Naive B cell (primary cell): Measurements from ENCODE around the gene VEZT. TPM values are rescaled to one million over a fixed set of nuclear protein-coding genes. Genes with fewer than 3 reads are reported as not detected.
A peak's percentile ranks its signal among the peaks of the same experiment; 100 is the strongest.

Experiments
- ATAC-seq, 2 donors: fragments of 150-1000 bp; cut with Tn5 transposase; 2 replicates each; pipeline ENCODE4 v1.10.0; 2021; ENCODE audit warnings: low read depth in 2 of 2, mild to moderate bottlenecking in 2 of 2, moderate library complexity in 2 of 2
- DNase-seq: peaks from one replicate; pipeline ENCODE4 v3.0.0; 2022
- H3K27ac Mint-ChIP-seq, 6 donors: one replicate each; pipeline ENCODE4 v1.8.0; 2020 to 2022; ENCODE audit warnings: mild to moderate bottlenecking in 6 of 6, mixed read lengths in 6 of 6, moderate library complexity in 5 of 6, inconsistent platforms in 2 of 6
- H3K27me3 Mint-ChIP-seq, 3 donors: one replicate each; pipeline ENCODE4 v1.8.0; 2021 to 2022; ENCODE audit warnings: mixed read lengths in 3 of 3, mild to moderate bottlenecking in 1 of 3
- H3K36me3 Mint-ChIP-seq, 2 donors: one replicate each; pipeline ENCODE4 v1.8.0; 2020 to 2022; ENCODE audit warnings: mixed read lengths in 2 of 2, inconsistent platforms in 1 of 2, mild to moderate bottlenecking in 1 of 2
- H3K4me1 Mint-ChIP-seq, 3 donors: one replicate each; pipeline ENCODE4 v1.8.0; 2020 to 2022; ENCODE audit warnings: mixed read lengths in 3 of 3, inconsistent platforms in 1 of 3, mild to moderate bottlenecking in 1 of 3, moderate library complexity in 1 of 3
- H3K4me3 Mint-ChIP-seq, 8 donors: one replicate each; pipeline ENCODE4 v1.8.0; 2020 to 2022; ENCODE audit warnings: mild to moderate bottlenecking in 8 of 8, mixed read lengths in 8 of 8, moderate library complexity in 8 of 8, inconsistent platforms in 2 of 8
- H3K9me3 Mint-ChIP-seq, 7 donors: one replicate each; pipeline ENCODE4 v1.8.0; 2020 to 2022; ENCODE audit warnings: mixed read lengths in 7 of 7, mild to moderate bottlenecking in 5 of 7, inconsistent platforms in 2 of 7, moderate library complexity in 1 of 7
- polyA plus RNA-seq, 6 donors: library from polyadenylated mRNA; unstranded; fragments of 300-500 nt; fragmentation: Illumina TruSeq; gene quantifications; one replicate each; pipeline ENCODE4 v1.2.3, GENCODE V29; 2021; ENCODE audit warnings: low read depth in 6 of 6

VEZT gene
- polyA plus RNA-seq, 6 donors from 2014 or later = 15.1 to 24.6 (median 20.6) TPM

GRCh38 chr12:95261109-95261508 is 43.5 kb downstream of the VEZT start:
- ATAC-seq (no peak), DNase-seq (no peak)
- Mint-ChIP-seq H3K27ac (no peak overlapping the region), H3K9me3 (no peaks in the 10 kb centered on the region), H3K4me1 (no peaks in the 10 kb centered on the region), H3K36me3 (peaks cover 5 to 23% of the 10 kb centered on the region in 2 donors), H3K27me3 (no peaks in the 10 kb centered on the region), H3K4me3 (no peak overlapping the region)

GRCh38 chr12:95262808-95263207 is 45.2 kb downstream of the VEZT start:
- no peaks in the 10 kb centered on the region for H3K9me3 Mint-ChIP-seq
- H3K4me1 Mint-ChIP-seq = no peaks in the 10 kb centered on the region
- H3K36me3 Mint-ChIP-seq = peaks cover 0 to 18% of the 10 kb centered on the region in 2 donors

GRCh38 chr12:95265765-95266164 is 48.2 kb downstream of the VEZT start:
- ATAC-seq (no peak), DNase-seq (no peak)
- Mint-ChIP-seq H3K27me3 (no peaks in the 10 kb centered on the region), H3K9me3 (no peaks in the 10 kb centered on the region), H3K4me1 (no peaks in the 10 kb centered on the region), H3K36me3 (peaks cover 0 to 23% of the 10 kb centered on the region in 2 donors), H3K27ac (no peak overlapping the region), H3K4me3 (no peak overlapping the region)

More at GRCh38 chr12:95262808-95263207, 45.2 kb downstream of the VEZT start:
- no peak for DNase-seq
- H3K27ac Mint-ChIP-seq = no peak overlapping the region
- no peaks in the 10 kb centered on the region for H3K27me3 Mint-ChIP-seq
- no peak for ATAC-seq
- H3K4me3 Mint-ChIP-seq = no peak overlapping the region

GRCh38 chr12:95266254-95266653 is 48.6 kb downstream of the VEZT start:
- Mint-ChIP-seq H3K27ac (no peak overlapping the region), H3K4me3 (no peak overlapping the region), H3K4me1 (no peaks in the 10 kb centered on the region), H3K9me3 (no peaks in the 10 kb centered on the region), H3K27me3 (no peaks in the 10 kb centered on the region), H3K36me3 (peaks cover 0 to 23% of the 10 kb centered on the region in 2 donors)
- DNase-seq (no peak), ATAC-seq (no peak)

GRCh38 chr12:95269892-95270291 is 52.3 kb downstream of the VEZT start:
- ATAC-seq (no peak), DNase-seq (no peak)
- H3K4me3 Mint-ChIP-seq = no peak overlapping the region

GRCh38 chr12:95271465-95271864 is 53.9 kb downstream of the VEZT start:
- H3K27me3 Mint-ChIP-seq = no peaks in the 10 kb centered on the region
- ATAC-seq (no peak), DNase-seq (no peak)
- no peaks in the 10 kb centered on the region for H3K9me3 Mint-ChIP-seq
- H3K4me3 Mint-ChIP-seq = no peak overlapping the region
- H3K27ac Mint-ChIP-seq = peak overlapping the region in 1 of 6 donors; percentile 2
- no peaks in the 10 kb centered on the region for H3K4me1 Mint-ChIP-seq
- H3K36me3 Mint-ChIP-seq = peaks cover 0 to 26% of the 10 kb centered on the region in 2 donors

More at GRCh38 chr12:95269892-95270291, 52.3 kb downstream of the VEZT start:
- no peaks in the 10 kb centered on the region for H3K4me1 Mint-ChIP-seq
- H3K27me3 Mint-ChIP-seq = no peaks in the 10 kb centered on the region
- H3K27ac Mint-ChIP-seq = no peak overlapping the region
- H3K36me3 Mint-ChIP-seq = peaks cover 0 to 21% of the 10 kb centered on the region in 2 donors
- no peaks in the 10 kb centered on the region for H3K9me3 Mint-ChIP-seq

- no peak for ATAC-seq
- Mint-ChIP-seq H3K4me1 (peaks cover 0 to 5% (median 0%) of the 10 kb centered on the region in 3 donors), H3K27ac (no peak overlapping the region), H3K36me3 (peaks cover 13 to 36% of the 10 kb centered on the region in 2 donors), H3K4me3 (no peak overlapping the region), H3K9me3 (no peaks in the 10 kb centered on the region), H3K27me3 (no peaks in the 10 kb centered on the region)
- no peak for DNase-seq
Observed at GRCh38 chr12:95277139-95277538, 59.5 kb downstream of the VEZT start.

GRCh38 chr12:95279856-95280255 is 62.2 kb downstream of the VEZT start:
- no peaks in the 10 kb centered on the region for H3K9me3 Mint-ChIP-seq
- H3K36me3 Mint-ChIP-seq = peaks cover 35 to 38% of the 10 kb centered on the region in 2 donors
- peak overlapping the region in 2 of 6 donors; percentile 6 to 63 for H3K27ac Mint-ChIP-seq
- H3K4me3 Mint-ChIP-seq = no peak overlapping the region
- DNase-seq (no peak), ATAC-seq (no peak)
- peaks cover 0 to 5% (median 0%) of the 10 kb centered on the region in 3 donors for H3K4me1 Mint-ChIP-seq
- no peaks in the 10 kb centered on the region for H3K27me3 Mint-ChIP-seq

GRCh38 chr12:95282266-95282665 is 64.7 kb downstream of the VEZT start:
- Mint-ChIP-seq H3K36me3 (peaks cover 36 to 43% of the 10 kb centered on the region in 2 donors), H3K27ac (peak overlapping the region in 1 of 6 donors; percentile 48), H3K27me3 (no peaks in the 10 kb centered on the region), H3K4me3 (no peak overlapping the region), H3K9me3 (no peaks in the 10 kb centered on the region), H3K4me1 (peaks cover 0 to 5% (median 0%) of the 10 kb centered on the region in 3 donors)
- no peak for ATAC-seq
- DNase-seq = no peak

GRCh38 chr12:95283371-95283770 is 65.8 kb downstream of the VEZT start:
- Mint-ChIP-seq H3K4me3 (no peak overlapping the region), H3K27ac (peak overlapping the region in 1 of 6 donors; percentile 45), H3K9me3 (no peaks in the 10 kb centered on the region), H3K36me3 (peaks cover 33 to 43% of the 10 kb centered on the region in 2 donors), H3K4me1 (peaks cover 0 to 5% (median 0%) of the 10 kb centered on the region in 3 donors), H3K27me3 (no peaks in the 10 kb centered on the region)
- ATAC-seq = no peak
- DNase-seq = no peak

- Mint-ChIP-seq H3K4me3 (no peak overlapping the region), H3K27ac (no peak overlapping the region), H3K27me3 (no peaks in the 10 kb centered on the region), H3K9me3 (no peaks in the 10 kb centered on the region), H3K36me3 (peaks cover 32% of the 10 kb centered on the region in 2 donors), H3K4me1 (no peaks in the 10 kb centered on the region)
- DNase-seq (no peak), ATAC-seq (no peak)
Observed at GRCh38 chr12:95286713-95287112, 69.1 kb downstream of the VEZT start.

GRCh38 chr12:95291501-95291900 is 73.9 kb downstream of the VEZT start:
- H3K4me1 Mint-ChIP-seq = no peaks in the 10 kb centered on the region
- H3K4me3 Mint-ChIP-seq = no peak overlapping the region
- no peak for DNase-seq
- peaks cover 0 to 21% of the 10 kb centered on the region in 2 donors for H3K36me3 Mint-ChIP-seq
- H3K9me3 Mint-ChIP-seq = no peaks in the 10 kb centered on the region
- H3K27me3 Mint-ChIP-seq = no peaks in the 10 kb centered on the region
- peak overlapping the region in 1 of 6 donors; percentile 44 for H3K27ac Mint-ChIP-seq
- ATAC-seq = no peak

- Mint-ChIP-seq H3K9me3 (no peaks in the 10 kb centered on the region), H3K27ac (no peak overlapping the region), H3K27me3 (no peaks in the 10 kb centered on the region), H3K4me3 (no peak overlapping the region), H3K36me3 (peaks cover 21 to 37% of the 10 kb centered on the region in 2 donors), H3K4me1 (no peaks in the 10 kb centered on the region)
- ATAC-seq = no peak
- no peak for DNase-seq
Observed at GRCh38 chr12:95298916-95299315, 81.3 kb downstream of the VEZT start.

GRCh38 chr12:95300286-95300685 is 82.7 kb downstream of the VEZT start:
- Mint-ChIP-seq H3K9me3 (no peaks in the 10 kb centered on the region), H3K4me1 (no peaks in the 10 kb centered on the region), H3K27ac (no peak overlapping the region), H3K27me3 (no peaks in the 10 kb centered on the region), H3K36me3 (peaks cover 21 to 33% of the 10 kb centered on the region in 2 donors), H3K4me3 (no peak overlapping the region)
- ATAC-seq = no peak
- no peak for DNase-seq

- Mint-ChIP-seq H3K36me3 (peaks cover 6 to 26% of the 10 kb centered on the region in 2 donors), H3K4me1 (no peaks in the 10 kb centered on the region), H3K27ac (no peak overlapping the region), H3K27me3 (no peaks in the 10 kb centered on the region), H3K4me3 (no peak overlapping the region), H3K9me3 (no peaks in the 10 kb centered on the region)
- ATAC-seq (no peak), DNase-seq (no peak)
Observed at GRCh38 chr12:95303476-95303875, 85.9 kb downstream of the VEZT start.
